Medulla oblongata (tissue), 1 donor: ENCODE measurements around the gene RSPH3.
"Not testable (repeated sequence)": the region's sequence is repeated elsewhere in the genome, so short reads cannot be mapped to it uniquely, and the experiment has no call there.

ENCODE experiments used
- DNase-seq: peaks from one replicate; pipeline ENCODE4 v3.0.0-alpha.2; 2015; ENCODE audit errors: extremely low spot score

Gene RSPH3

DNA sequence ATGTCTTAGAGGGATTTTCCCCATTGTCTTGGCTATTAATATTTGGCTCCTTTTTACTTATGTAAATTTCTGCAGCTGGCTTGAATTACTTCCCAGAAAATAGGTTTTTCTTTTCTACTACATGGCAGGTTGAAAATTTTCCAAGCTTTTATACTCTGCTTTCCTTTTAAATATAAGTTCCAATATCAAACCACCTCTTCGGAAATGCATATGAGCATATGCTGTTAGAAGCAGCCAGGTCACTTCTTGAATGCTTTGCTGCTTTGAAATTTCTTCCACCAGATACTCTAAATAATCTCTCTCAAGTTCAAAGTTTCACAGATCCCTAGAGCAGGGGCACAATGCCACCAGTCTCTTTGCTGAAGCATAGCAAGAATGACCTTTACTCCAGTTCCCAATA is 25.2 kb upstream of the RSPH3 start:
- DNase-seq = not testable (repeated sequence)

DNA sequence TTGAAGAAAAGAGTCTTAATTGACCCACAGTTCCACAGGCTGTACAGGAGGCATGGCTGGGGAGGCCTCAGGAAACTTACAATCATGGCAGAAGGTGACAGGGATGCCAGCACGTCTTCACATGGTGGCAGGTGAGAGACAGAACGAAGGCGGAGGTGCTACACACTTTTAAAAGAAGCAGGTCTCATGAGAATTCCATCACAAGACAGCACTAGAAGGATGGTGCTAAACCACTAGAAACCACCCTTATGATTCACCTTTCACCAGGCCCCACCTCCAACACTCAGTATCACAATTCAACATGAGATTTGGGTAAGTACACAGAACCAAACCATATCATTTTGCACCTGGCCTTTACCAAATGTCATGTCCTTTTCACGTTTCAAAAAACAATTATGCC is 23.9 kb upstream of the RSPH3 start:
- no peak for DNase-seq

GRCh38 chr6:159020011-159020410 is 20.0 kb upstream of the RSPH3 start:
- DNase-seq = no peak

DNA sequence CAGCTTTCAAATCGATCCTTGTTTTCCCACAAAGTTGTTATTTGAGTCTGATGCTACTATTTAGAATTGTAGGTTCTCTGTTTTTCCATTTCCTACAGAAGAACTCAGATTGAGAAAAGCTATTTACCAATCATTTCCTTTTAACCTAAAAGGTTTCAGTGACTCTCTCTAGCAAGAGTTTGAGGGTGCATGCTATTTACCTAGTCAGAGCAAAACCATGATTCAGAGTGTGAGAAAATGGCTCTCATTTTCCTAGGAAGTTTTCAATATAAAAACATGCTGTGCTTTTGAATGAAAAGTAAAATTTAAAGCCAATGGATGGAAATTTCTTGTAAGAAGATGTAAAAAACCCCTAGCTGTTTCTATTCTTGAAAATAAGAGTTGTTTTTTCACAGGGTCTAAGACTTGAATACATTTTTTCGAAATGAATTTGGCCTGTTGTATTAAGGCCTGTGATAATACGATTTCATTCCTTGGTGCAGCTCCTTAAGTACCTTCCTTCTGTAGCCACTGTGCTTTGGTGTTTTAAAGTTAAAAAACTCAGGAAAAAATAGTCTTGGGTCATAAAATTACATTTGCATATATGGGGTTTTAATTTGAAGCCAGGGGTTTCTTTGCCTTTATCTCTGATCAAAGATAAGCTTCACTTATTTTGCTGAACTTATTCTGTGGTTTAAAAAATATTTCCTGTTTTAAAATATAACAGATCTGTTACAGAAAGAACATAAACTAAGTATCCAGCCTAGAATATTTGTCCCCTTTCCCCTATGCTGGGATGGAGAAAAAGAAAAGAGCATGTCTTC is 18.0 kb upstream of the RSPH3 start:
- DNase-seq = no peak

- DNase-seq = no peak
Measured at GRCh38 chr6:159014406-159014805, 14.4 kb upstream of the RSPH3 start.

GRCh38 chr6:159013229-159013628 is 13.2 kb upstream of the RSPH3 start:
- DNase-seq = no peak

- no peak for DNase-seq
Measured at GRCh38 chr6:159012201-159012600, 12.2 kb upstream of the RSPH3 start.

GRCh38 chr6:159010037-159010612 is 10.1 kb upstream of the RSPH3 start:
- not testable (repeated sequence) for DNase-seq

DNA sequence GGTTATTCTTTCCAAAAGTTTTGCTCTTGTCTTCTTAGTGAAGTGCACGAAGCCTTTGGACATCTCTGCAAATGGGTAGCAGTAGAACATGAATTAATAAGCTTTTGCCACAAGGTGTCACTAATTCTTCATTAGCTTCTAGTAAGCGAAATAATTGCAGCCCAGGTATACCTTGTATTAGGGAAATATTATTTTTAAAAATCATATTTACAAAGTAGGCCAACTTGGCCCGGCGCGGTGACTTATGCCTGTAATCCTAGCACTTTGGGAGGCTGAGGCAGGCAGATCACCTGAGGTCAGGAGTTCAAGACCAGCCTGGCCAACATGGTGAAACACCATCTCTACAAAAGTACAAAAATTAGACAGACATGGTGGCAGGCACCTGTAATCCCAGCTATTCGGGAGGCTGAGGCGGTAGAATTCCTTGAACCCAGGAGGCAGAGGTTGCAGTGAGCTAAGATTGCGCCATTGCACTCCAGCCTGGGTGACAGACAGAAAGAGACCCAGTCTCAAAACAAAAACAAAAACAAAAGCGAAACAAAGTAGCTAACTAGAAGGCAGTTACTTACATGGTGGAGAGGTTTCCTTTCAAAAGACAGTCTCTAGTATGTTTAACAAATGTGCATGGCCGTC is 8.8 kb upstream of the RSPH3 start:
- DNase-seq = peak; percentile 46

GRCh38 chr6:159007510-159007909 is 7.5 kb upstream of the RSPH3 start:
- DNase-seq = no peak

- DNase-seq = no peak
Measured at GRCh38 chr6:159005436-159005835, 5.4 kb upstream of the RSPH3 start.

- no peak for DNase-seq
Measured at GRCh38 chr6:159004592-159004991, 4.6 kb upstream of the RSPH3 start.

- no peak for DNase-seq
Measured at GRCh38 chr6:159002432-159003155, 2.6 kb upstream of the RSPH3 start.

DNA sequence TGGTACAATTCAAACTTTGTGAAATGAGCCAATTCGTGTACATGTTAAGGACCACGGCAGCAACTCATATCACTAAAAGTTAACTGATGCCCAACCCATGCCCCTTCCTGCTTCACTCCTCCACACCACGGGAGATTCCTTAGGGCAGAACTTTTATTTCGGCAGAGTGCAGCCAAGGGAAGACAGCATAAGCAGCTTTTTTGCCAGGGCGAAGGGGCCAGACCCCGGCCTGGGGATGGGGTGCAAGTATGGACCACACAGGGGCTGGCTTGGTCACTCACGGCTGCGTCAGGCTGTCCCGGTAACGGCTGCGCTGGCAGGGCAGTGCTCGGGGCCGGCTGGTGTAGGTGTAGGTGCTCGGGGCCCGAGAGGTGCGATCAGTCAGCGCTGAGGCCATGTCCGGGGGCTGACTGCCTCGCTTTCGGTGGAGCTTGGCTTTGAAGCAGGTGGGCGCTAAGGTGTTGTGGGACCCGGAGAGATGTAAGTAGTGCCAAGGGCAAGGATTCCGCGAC is 792 bp downstream of the RSPH3 start:
- peak; percentile 11 for DNase-seq

DNA sequence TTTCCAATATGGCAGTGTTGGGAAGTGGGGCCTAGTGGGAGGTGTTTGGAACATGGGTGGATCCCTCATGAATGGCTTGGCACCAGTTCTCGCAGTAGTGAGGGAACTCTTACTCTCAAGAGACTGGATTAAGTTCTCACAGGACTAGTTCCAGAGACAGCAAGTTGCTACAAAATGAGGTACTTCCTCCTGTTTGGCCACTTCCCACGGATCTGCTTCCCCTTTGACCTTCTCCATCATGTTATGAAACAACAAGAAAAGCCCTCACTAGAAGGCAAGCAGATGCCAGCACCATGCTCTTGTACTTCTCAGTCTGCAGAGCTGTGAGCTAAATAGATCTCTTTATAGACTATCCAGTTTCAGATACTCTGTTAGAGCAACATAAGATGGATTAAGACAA is 3.1 kb downstream of the RSPH3 start:
- DNase-seq = no peak

GRCh38 chr6:158993639-158994038 is 6.4 kb downstream of the RSPH3 start:
- no peak for DNase-seq

DNA sequence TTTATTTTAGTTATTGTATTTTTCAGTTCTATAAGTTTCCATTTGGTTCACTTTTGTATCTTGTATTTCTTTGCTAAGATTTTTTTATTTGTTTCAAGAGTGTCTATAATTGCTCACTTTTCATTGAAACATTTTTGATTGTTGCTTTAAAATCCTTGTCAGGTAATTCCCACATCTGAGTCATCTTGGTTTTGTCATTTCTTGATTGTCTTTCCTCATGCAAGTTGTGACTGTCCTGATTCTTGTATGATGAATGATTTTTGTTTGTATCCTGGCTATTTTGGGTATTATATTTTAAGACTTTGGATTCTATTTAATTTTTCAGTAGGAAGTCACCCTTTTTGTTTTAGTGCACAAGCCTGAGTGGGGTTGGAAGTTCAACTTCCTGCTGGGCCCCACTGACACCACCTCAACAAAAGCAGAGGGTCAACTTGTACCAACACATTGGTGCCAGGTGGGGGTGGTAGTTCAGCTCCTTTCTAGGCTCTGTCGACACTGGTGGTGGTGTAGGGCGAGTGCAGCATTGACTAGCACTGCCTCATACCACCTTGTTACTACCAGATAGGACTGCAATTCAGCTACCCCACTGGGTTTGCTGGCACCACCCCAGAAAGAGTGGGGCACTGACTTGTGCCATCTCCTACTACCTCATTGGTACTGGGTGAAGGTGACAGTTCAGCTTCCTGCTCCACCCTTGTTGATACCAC is 8.8 kb downstream of the RSPH3 start:
- DNase-seq = no peak

GRCh38 chr6:158989711-158990110 is 10.3 kb downstream of the RSPH3 start:
- DNase-seq = not testable (repeated sequence)

- DNase-seq = no peak
Measured at GRCh38 chr6:158988477-158988876, 11.5 kb downstream of the RSPH3 start.

GRCh38 chr6:158987657-158988056 is 12.3 kb downstream of the RSPH3 start:
- DNase-seq = no peak

DNA sequence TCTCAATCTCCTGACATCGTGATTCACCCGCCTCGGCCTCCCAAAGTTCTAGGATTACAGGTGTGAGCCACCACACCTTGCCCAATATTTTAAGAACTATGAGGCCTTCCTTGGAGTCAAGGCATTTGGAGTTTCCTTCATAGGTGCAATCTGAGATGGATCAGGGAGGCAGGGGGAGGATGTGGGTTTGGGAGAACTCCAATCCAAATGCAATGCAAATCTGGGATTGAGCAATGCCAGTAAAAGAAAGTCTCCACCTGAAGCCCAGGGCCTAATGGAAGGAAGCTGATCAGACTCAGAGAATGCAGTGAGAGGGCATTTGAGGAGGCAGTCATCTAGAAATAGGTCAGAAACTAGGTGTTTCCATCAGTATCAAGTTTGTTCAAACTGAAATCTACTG is 21.2 kb downstream of the RSPH3 start:
- DNase-seq = no peak

- DNase-seq = no peak
Measured at GRCh38 chr6:158977382-158977781, 22.6 kb downstream of the RSPH3 start.
